Ascending aorta (tissue), 2 donors: ENCODE results near the gene NUDT14. TPM values are rescaled to one million over a fixed set of nuclear protein-coding genes. Genes with fewer than 3 reads are reported as not detected.

Experiments
- DNase-seq, 2 donors: peaks; one replicate each; pipeline ENCODE4 v3.0.0-alpha.2; 2019; ENCODE audit warnings: low spot score in 2 of 2
- H3K27ac ChIP-seq, 2 donors: fragments of 200-600 bp; sonication (generic); one replicate each; pipeline ENCODE4 v1.5.1; 2016 to 2017; ENCODE audit warnings: mild to moderate bottlenecking in 1 of 2
- H3K27me3 ChIP-seq: fragments of 200-600 bp; sonication (generic); one replicate; pipeline ENCODE4 v1.5.1; 2017
- H3K36me3 ChIP-seq, 2 donors: fragments of 200-600 bp; sonication (generic); one replicate each; pipeline ENCODE4 v1.5.1; 2016
- H3K4me1 ChIP-seq, 2 donors: fragments of 200-600 bp; sonication (generic); one replicate each; pipeline ENCODE4 v1.5.1; 2016 to 2017; ENCODE audit warnings: mild to moderate bottlenecking in 1 of 2
- H3K4me3 ChIP-seq, 2 donors: fragments of 200-600 bp; sonication (generic); one replicate each; pipeline ENCODE4 v1.5.1; 2016 to 2017; ENCODE audit warnings: mild to moderate bottlenecking in 1 of 2
- H3K9me3 ChIP-seq, 2 donors: fragments of 200-600 bp; sonication (generic); one replicate each; pipeline ENCODE4 v1.5.1; 2016
- intact Hi-C: fragments of 100-400 bp; cut with DNase I; formaldehyde crosslinking; loops from one replicate; pipeline ENCODE4 v1.15.1; 2023
- total RNA-seq: library from RNA; depleted of rRNA; stranded (reverse); fragments of >200 nt; gene quantifications from one replicate; pipeline ENCODE4 v1.1.0, GENCODE V29; 2016
- TF ChIP-seq, protein P1 (sequence below), 3 experiments: fragments of 200-600 bp in 2 of 3; fragments of 450-650 bp in 1 of 3; sonication (generic) in 2 of 3; IDR thresholded peaks; one replicate each; pipeline ENCODE4 v1.5.1; 2016 to 2019; ENCODE audit warnings: antibody characterized with exemption in 3 of 3, mild to moderate bottlenecking in 1 of 3, moderate library complexity in 1 of 3

The NUDT14 gene
- total RNA-seq, 1 donor from 2014 or later, result 1.5 TPM

DNA sequence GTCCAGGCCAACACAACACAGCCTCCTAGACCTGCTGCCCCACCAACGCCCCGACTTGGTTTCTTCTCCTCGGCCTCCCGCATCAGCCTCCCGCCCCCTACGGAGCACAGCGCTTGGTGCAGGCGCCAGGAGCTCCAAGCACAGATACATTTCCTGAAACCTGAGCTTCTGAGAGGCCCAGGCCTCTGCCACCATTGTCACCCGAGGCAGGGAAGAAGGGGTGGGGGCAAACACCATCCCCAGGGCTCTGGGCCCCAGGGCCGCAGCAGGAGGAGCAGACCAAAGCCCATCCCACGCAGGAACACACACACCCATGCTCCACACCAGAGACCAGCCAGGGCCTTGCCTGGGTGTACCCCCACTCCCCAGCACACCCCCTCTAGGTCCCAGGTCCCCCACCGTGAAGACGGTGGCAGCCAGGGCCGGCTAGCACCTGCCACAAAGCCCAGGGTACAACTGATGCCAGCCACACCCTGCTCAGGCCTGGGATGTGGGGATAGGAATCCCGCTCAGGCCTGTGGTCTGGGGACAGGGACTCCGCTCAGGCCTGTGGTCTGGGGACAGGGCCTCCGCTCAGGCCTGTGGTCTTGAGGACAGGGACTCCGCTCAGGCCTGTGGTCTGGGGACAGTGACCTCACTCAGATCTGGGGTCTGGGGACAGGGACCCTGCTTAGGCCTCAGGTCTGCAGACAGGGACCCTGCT lies 17.9 kb downstream of the NUDT14 start:
- no peaks in the 10 kb centered on the region for H3K9me3 ChIP-seq
- H3K36me3 ChIP-seq, result no peaks in the 10 kb centered on the region
- peaks cover 3 to 5% of the 10 kb centered on the region in 2 donors for H3K4me1 ChIP-seq
- H3K27me3 ChIP-seq, result no peaks in the 10 kb centered on the region
- DNase-seq, result no peak
- H3K4me3 ChIP-seq, result no peak overlapping the region
- intact Hi-C loops, result loop anchor here (10.0 kb wide), 1 partner anchor 1278 kb away; no protein-coding TSS in a partner anchor
- TF ChIP-seq, protein P1, sequence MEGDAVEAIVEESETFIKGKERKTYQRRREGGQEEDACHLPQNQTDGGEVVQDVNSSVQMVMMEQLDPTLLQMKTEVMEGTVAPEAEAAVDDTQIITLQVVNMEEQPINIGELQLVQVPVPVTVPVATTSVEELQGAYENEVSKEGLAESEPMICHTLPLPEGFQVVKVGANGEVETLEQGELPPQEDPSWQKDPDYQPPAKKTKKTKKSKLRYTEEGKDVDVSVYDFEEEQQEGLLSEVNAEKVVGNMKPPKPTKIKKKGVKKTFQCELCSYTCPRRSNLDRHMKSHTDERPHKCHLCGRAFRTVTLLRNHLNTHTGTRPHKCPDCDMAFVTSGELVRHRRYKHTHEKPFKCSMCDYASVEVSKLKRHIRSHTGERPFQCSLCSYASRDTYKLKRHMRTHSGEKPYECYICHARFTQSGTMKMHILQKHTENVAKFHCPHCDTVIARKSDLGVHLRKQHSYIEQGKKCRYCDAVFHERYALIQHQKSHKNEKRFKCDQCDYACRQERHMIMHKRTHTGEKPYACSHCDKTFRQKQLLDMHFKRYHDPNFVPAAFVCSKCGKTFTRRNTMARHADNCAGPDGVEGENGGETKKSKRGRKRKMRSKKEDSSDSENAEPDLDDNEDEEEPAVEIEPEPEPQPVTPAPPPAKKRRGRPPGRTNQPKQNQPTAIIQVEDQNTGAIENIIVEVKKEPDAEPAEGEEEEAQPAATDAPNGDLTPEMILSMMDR (IDR thresholded peaks at IDR 0.05), result no peak
- no peak overlapping the region for H3K27ac ChIP-seq

DNA sequence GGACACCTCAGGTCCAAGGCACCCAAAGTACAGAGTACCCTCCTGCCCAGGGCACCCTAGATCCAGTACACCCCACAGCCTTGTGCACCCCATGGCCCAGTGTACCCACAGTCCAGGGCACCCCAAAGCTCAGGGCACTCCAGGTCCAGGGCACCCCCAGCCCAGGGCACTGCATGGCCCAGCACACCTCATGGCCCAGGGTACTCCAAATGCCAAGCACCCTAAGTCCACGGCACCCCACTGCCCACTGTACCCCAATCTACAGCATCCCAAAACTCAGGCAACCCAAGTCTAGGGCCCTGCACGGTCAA lies 18.5 kb downstream of the NUDT14 start:
- TF ChIP-seq, protein P1 (IDR thresholded peaks at IDR 0.05), result no peak
- Histone ChIP-seq H3K4me3 (no peak overlapping the region), H3K9me3 (no peaks in the 10 kb centered on the region), H3K4me1 (peaks cover 1 to 5% of the 10 kb centered on the region in 2 donors), H3K36me3 (no peaks in the 10 kb centered on the region), H3K27me3 (no peaks in the 10 kb centered on the region), H3K27ac (no peak overlapping the region)
- DNase-seq, result no peak
- intact Hi-C loops, result loop anchor here (10.0 kb wide), 1 partner anchor 1278 kb away; no protein-coding TSS in a partner anchor

DNA sequence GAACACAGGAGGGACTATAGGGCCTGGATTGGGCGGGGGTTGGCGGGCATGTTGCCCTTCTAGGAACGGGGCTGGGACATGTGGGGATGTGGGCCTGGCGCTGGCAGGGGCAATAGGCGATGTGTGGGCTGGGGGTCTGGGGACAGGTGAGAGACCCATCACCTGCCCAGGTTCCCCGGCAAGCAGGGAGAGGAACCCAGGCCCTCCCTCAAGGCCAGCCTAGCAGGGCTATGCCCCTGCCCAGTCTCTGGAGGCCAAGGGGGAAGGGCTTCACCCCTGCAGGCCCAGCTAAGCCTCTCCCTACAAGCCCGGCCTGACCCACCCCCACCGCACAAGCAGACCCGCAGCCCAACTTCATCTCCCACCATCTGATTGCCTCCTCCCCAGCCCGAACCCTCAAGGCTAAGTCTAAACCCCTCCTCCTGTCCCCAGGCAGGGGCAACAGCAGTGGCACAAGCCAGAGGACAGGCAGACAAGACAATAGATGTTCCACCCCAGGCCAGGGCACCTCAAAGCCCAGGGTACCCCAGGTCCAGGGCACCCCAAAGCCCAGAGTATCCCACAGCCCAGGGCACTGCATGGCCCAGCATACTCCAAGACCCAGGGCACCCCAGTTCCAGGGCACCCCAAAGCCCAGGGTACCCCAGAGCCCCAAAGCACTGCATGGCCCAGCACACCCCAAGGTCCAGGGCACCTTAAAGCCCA lies 19.0 kb downstream of the NUDT14 start:
- intact Hi-C loops, result loop anchor here (10.0 kb wide), 1 partner anchor 1277 kb away; no protein-coding TSS in a partner anchor
- no peak for DNase-seq
- TF ChIP-seq, protein P1 (IDR thresholded peaks at IDR 0.05), result no peak

DNA sequence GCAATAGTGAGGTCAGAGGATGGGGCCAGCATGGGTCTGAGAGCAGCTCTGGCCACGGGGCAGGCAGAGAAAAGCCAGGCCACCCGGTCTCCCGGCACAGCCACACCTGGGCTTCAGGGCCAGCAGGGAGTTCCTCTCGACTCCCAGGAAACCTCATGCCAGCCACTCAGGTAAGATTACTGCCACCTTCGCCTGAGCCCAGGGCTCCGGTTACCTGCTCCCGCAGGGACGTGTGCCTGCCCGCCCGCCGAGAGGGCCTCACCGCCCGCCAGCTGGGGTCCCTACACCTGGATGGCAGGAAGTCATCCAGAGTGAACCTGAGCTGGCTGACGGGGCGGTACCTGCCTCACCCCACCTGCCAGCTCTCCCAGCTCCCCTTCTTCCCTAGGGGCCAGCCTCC lies 19.8 kb downstream of the NUDT14 start:
- TF ChIP-seq, protein P1 (IDR thresholded peaks at IDR 0.05), result no peak
- H3K4me3 ChIP-seq, result no peak overlapping the region
- no peak for DNase-seq
- H3K4me1 ChIP-seq, result peaks cover 0 to 2% of the 10 kb centered on the region in 2 donors
- no peaks in the 10 kb centered on the region for H3K27me3 ChIP-seq
- no peaks in the 10 kb centered on the region for H3K9me3 ChIP-seq
- intact Hi-C loops, result loop anchor here (10.0 kb wide), 1 partner anchor 1277 kb away; no protein-coding TSS in a partner anchor
- no peaks in the 10 kb centered on the region for H3K36me3 ChIP-seq
- no peak overlapping the region for H3K27ac ChIP-seq

More for the DNA sequence above, 19.0 kb downstream of the NUDT14 start:
- H3K4me1 ChIP-seq, result peaks cover 0 to 5% of the 10 kb centered on the region in 2 donors
- no peaks in the 10 kb centered on the region for H3K27me3 ChIP-seq
- H3K36me3 ChIP-seq, result no peaks in the 10 kb centered on the region
- H3K4me3 ChIP-seq, result no peak overlapping the region
- no peaks in the 10 kb centered on the region for H3K9me3 ChIP-seq
- H3K27ac ChIP-seq, result no peak overlapping the region

DNA sequence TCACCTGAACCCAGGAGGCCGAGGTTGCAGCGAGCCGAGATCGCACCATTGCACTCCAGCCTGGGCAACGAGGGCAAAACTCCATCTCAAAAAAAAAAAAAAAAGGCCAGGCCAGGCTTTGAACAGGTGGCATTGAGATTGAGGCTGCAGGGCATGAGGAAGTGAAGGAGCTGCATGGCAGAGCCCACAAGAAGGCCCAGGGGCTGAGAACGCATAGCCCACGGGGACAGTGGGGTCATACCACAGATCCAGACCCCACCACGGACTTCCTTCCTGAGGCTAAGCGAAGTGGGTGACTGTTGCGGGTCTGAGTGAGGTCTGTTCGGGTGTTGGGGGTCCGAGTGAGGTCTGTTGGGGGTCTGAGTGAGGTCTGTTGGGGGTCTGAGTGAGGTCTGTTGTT lies 20.3 kb downstream of the NUDT14 start:
- intact Hi-C loops, result loop anchor here (10.0 kb wide), 1 partner anchor 1276 kb away; no protein-coding TSS in a partner anchor
- no peak overlapping the region for H3K27ac ChIP-seq
- peaks cover 0 to 2% of the 10 kb centered on the region in 2 donors for H3K4me1 ChIP-seq
- no peaks in the 10 kb centered on the region for H3K36me3 ChIP-seq
- no peak overlapping the region for H3K4me3 ChIP-seq
- no peaks in the 10 kb centered on the region for H3K9me3 ChIP-seq
- TF ChIP-seq, protein P1 (IDR thresholded peaks at IDR 0.05), result no peak
- DNase-seq, result no peak
- H3K27me3 ChIP-seq, result no peaks in the 10 kb centered on the region
